ENCODE measurements around the gene C4orf50.

DNA sequence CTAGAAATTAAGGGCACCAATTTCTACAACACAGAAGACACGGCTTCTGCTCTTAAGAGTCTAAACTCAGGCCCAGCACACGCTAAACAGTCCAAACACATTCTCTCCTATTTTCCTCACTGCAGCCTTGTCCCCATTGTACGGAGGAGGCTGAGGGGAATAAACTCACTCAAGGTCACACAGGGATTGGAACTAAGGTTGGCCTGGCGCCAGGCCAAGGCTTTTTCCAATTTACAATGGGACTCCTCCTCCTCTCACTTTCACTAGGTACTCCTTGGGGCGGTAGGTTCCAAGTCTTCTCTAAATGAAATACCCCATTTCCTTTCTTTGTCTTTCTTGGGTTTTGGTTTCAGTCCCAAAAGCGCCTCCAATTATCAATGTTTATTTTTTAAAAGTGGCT lies 76.6 kb downstream of the C4orf50 start:
- TF ChIP-seq, protein P1, sequence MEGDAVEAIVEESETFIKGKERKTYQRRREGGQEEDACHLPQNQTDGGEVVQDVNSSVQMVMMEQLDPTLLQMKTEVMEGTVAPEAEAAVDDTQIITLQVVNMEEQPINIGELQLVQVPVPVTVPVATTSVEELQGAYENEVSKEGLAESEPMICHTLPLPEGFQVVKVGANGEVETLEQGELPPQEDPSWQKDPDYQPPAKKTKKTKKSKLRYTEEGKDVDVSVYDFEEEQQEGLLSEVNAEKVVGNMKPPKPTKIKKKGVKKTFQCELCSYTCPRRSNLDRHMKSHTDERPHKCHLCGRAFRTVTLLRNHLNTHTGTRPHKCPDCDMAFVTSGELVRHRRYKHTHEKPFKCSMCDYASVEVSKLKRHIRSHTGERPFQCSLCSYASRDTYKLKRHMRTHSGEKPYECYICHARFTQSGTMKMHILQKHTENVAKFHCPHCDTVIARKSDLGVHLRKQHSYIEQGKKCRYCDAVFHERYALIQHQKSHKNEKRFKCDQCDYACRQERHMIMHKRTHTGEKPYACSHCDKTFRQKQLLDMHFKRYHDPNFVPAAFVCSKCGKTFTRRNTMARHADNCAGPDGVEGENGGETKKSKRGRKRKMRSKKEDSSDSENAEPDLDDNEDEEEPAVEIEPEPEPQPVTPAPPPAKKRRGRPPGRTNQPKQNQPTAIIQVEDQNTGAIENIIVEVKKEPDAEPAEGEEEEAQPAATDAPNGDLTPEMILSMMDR (IDR thresholded peaks at IDR 0.05) = no peak
- no peak for TF ChIP-seq POLR2A (IDR thresholded peaks at IDR 0.05)
